ENCODE measurements around the gene ZNF428.
"Not testable (repeated sequence)": the region's sequence is repeated elsewhere in the genome, so short reads cannot be mapped to it uniquely, and the experiment has no call there.

The ZNF428 gene

GRCh38 chr19:43619262-43620060, at the start of gene ZNF428:
Gene ZNF428 (minus strand): TSS chr19:43619629. CDS start chr19:43614304, 5,325 bp downstream.
- DNase-seq = peak; percentile 85

- DNase-seq = peak; percentile 98
Measured at GRCh38 chr19:43668406-43669109, 49.1 kb upstream of the ZNF428 start.

GRCh38 chr19:43667876-43668405, 48.5 kb upstream of the ZNF428 start:
- no peak for DNase-seq

- no peak for DNase-seq
Measured at GRCh38 chr19:43667126-43667875, 47.9 kb upstream of the ZNF428 start.

GRCh38 chr19:43664018-43664417, 44.6 kb upstream of the ZNF428 start:
- no peak for DNase-seq

- DNase-seq = no peak
Measured at GRCh38 chr19:43662487-43662886, 43.1 kb upstream of the ZNF428 start.

GRCh38 chr19:43660971-43661360, 41.5 kb upstream of the ZNF428 start:
- DNase-seq = no peak

- DNase-seq = no peak
Measured at GRCh38 chr19:43660301-43660970, 41.0 kb upstream of the ZNF428 start.

GRCh38 chr19:43658494-43658893, 39.1 kb upstream of the ZNF428 start:
- no peak for DNase-seq

- no peak for DNase-seq
Measured at GRCh38 chr19:43658001-43658400, 38.6 kb upstream of the ZNF428 start.

- DNase-seq = no peak
Measured at GRCh38 chr19:43656436-43656835, 37.0 kb upstream of the ZNF428 start.

GRCh38 chr19:43652546-43652874, 33.1 kb upstream of the ZNF428 start:
- no peak for DNase-seq

- peak; percentile 14 for DNase-seq
Measured at GRCh38 chr19:43651758-43652545, 32.5 kb upstream of the ZNF428 start.

- DNase-seq = not testable (repeated sequence)
Measured at GRCh38 chr19:43650276-43650675, 30.8 kb upstream of the ZNF428 start.

GRCh38 chr19:43649514-43649913, 30.1 kb upstream of the ZNF428 start:
- DNase-seq = no peak

GRCh38 chr19:43648633-43649032, 29.2 kb upstream of the ZNF428 start:
- no peak for DNase-seq

GRCh38 chr19:43644181-43644580, 24.8 kb upstream of the ZNF428 start:
- DNase-seq = peak; percentile 16

- no peak for DNase-seq
Measured at GRCh38 chr19:43643326-43643725, 23.9 kb upstream of the ZNF428 start.

- no peak for DNase-seq
Measured at GRCh38 chr19:43642531-43642930, 23.1 kb upstream of the ZNF428 start.

GRCh38 chr19:43641333-43641732, 21.9 kb upstream of the ZNF428 start:
- DNase-seq = no peak

GRCh38 chr19:43640424-43640757, 21.0 kb upstream of the ZNF428 start:
- no peak for DNase-seq

All from NCI-H2227 treated with DMSO at 0.1 percent for 48 hours (cell line).